Activated CD8-positive, alpha-beta memory T cell treated with anti-CD3 and anti-CD28 coated beads for 1 hour (primary cell): Measurements from ENCODE around the gene WWOX.

ENCODE experiments used
- DNase-seq, 2 donors: peaks; one replicate each; pipeline ENCODE4 v3.0.0-alpha.2; 2020; ENCODE audit warnings: low read depth in 1 of 2; ENCODE audit errors: extremely low read depth in 1 of 2

Gene WWOX

GRCh38 chr16:78629173-78629572 lies 529.7 kb downstream of the WWOX start:
- DNase-seq: no peak

- DNase-seq: no peak
Measured at GRCh38 chr16:78630102-78630501, 530.6 kb downstream of the WWOX start.

DNA sequence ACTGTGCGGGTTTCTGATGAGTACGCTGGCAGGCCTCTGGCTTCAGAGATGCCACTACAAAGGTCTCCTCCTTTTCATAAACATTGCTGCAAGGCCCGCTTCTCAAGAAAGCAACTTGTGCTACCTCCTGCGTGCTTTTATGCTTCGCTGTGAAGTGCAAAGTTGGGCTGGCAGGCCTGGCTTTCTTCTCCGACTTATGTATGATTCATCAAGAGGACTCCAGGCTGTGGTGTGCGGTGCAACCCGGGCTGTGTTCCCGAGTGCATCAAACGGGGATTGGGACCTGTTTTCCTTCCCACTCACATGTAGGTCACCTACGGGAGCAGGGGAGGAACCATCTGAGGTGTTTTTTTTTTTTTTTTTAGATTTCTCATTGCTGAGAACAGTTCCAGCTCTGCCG lies 534.1 kb downstream of the WWOX start:
- DNase-seq: no peak

- DNase-seq: no peak
Measured at GRCh38 chr16:78635807-78636206, 536.4 kb downstream of the WWOX start.

- no peak for DNase-seq
Measured at GRCh38 chr16:78638371-78638770, 538.9 kb downstream of the WWOX start.

DNA sequence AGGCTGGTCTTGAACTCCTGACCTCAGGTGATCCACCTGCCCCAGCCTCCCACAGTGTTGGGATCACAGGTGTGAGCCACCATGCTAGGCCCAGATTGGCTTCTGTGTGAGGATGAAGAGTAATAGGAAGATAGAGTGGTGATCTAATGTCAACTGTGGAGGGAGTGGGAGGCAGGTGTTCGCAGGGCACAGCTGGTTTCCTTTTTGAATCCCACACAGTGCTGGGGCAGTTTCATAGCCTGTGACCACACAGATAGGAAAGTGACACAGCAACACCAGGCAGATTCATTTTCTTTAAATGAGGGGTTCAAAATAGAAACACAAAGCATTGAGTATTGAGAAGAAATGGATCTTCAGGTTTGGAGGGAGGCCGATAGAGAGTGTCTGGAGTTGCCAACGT lies 540.3 kb downstream of the WWOX start:
- no peak for DNase-seq

DNA sequence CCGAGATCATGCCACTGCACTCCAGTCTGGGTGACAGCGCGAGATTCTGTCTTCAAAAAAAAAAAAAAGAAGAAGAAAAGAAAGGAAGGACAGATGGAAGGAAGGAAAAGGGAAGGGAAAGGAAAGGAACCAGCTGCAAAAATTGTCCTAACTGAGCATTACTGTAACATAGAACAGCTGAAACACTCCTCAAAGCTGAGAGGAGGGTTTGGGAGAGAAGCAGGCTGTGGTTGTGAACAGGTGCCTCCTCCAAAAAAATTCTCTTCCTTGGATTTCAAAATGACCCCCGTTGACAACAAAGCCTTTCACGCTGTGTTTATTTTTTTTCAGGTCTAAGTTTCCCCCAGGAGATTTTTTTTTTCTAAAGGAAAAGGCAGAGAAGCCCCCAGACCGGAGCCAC lies 541.4 kb downstream of the WWOX start:
- DNase-seq: no peak

GRCh38 chr16:78641433-78641832 lies 542.0 kb downstream of the WWOX start:
- DNase-seq: no peak

DNA sequence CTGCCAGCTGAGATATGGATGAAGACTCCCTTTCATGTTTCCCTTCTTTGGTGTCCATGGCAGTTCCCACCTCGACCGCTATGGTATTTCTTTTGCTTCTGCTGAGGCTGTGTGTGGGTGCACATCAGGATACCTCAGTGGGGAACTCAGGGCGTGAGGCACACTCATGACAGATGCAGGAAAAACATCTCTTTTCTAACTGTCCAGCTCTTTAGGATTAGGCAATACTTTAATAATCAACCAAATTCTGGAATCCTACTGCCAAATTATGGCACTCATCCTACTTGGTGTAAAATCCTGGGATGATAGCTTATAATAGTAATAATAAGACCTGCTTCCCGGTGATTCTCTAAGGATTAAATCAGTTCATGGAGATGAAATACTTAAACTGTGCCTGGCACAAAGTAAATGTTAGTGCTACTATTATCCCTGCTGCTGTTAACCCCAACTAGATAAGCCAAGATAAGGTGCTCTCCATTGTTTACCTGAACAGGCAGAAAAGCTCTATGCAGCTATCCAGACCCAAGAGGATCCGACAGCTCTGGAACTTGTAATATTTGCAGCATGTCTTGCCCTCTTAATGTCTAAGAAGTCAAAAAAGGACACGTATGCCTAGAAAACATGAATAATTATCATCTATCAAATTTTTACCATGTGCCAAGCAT lies 543.3 kb downstream of the WWOX start:
- no peak for DNase-seq

DNA sequence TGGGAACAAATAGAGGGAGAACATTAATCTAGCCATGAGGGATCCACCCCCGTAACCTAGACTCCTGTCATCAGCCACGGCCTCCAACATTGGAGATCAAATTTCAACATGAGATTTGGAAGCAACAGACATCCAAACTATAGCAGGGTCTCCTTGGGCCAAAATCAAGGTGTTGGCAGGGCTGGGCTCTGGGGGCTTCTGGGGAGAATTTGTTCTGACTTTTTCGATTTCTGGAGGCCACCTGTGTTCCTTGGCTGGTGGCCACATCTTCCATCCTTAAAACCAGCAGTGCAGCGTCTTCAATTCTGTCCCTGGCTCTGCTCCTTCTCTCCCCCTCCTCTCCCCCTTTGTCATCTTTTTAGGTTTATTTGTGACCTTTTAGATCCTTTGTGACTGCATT lies 546.2 kb downstream of the WWOX start:
- no peak for DNase-seq

- DNase-seq: no peak
Measured at GRCh38 chr16:78647019-78647418, 547.6 kb downstream of the WWOX start.

GRCh38 chr16:78647491-78647890 lies 548.0 kb downstream of the WWOX start:
- no peak for DNase-seq

DNA sequence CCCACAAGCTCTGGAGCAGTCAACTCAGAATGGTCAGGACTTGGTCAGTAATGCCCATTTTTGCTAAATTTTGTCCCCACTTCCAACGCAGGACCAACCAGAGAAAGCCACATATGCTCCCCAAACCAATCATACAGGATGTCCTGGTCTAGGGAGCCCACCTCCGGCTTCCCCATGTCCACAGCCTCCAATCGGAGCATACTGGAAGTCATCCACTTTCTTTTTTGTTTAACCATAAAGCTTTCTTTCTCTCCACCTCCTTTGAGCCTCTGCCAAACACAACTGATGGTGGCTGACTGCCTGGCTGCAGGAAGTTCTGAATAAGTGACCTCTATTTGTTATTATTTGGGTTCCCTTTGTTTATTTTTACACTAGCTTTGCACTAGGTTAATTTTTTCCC lies 549.1 kb downstream of the WWOX start:
- DNase-seq: no peak

DNA sequence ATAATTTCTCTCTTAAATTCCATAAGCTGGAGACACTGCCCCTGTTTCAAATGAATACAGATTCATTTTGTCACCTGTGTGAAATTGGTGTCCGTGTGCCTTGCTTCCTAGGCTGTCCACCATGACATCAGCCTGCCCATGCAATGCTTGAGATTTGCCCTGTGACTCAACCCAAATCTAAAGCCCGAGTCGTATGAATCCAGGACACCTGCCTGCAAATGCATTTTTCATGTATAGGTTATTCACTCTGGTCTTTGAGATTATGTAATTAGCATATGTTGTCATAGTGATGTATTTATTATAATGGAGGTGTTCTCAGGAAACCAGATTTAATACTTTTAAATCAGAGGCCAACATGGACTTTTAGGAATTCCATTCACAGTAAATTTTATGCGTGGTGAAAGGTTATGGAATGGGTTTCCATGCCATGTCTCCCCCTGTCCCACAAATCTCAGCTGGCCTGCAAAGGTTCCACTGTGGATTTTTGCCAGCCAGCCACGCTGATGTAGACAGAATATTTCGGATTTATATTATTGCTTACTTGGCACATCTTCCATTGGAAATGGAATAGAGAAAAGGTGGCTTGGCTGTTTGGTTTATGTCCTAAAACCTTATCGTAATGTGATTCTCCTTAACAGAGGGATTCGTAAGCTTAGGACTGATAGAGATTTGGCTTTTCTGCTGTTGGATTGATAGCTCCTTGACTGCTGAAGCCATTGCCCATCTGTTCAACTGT lies 551.1 kb downstream of the WWOX start:
- no peak for DNase-seq

DNA sequence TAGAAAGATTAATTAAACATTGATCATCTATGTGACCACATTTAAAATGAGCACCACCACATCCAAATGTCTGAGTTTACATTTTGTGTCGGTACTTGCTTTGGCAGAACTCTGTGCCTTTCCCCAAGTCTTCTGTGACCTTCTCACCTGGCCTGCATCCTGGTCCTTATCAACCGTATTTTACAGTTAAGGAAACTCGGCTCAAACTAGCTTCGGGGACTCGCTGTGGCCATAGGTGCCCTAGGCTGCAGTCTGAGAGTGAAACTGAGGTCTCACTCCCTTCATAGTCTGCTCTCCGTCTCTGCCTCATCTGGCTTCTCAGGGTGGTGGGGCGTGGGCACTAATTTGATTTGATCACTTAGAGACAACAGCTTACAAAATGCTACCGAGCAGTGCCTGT lies 555.5 kb downstream of the WWOX start:
- no peak for DNase-seq

GRCh38 chr16:78655331-78656113 lies 556.1 kb downstream of the WWOX start:
- no peak for DNase-seq

GRCh38 chr16:78656887-78657286 lies 557.4 kb downstream of the WWOX start:
- DNase-seq: no peak

DNA sequence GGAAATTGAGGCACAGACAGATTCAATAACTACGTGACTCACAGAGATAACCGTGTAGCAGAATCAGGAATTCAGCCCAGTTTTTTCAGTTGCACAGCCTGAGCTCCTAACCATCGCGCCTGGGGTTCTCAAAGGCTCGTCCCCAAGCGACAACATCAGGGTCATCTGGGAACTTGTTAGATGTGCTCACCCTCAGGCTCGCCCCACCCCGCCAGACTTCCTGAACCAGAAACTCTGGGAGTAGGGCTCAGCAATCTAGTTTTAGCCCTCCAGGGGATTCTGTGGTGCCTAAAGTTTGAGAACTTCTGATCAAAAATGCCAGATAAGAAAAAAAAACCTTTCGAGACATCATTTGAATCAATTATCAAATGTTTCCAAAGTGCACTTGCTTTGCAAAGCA lies 559.8 kb downstream of the WWOX start:
- DNase-seq: no peak

- DNase-seq: no peak
Measured at GRCh38 chr16:78659668-78660217, 560.3 kb downstream of the WWOX start.

DNA sequence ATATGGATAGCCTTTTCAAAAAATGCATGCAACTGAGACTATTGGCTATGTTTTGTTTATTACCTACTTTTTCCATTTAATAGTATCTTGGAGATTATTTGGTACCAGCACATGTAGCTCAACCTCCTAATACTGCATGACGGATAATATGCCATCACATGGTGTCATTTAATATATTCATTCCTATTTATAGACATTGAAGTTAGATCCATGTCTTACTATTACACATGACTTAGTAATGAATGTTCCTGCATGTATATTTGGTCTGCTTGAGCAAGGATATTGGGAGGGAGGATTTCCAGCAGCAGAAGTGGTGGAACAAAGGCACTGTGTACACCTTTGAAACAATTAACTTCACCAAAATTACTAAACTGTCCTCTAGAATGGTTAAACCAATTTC lies 561.3 kb downstream of the WWOX start:
- DNase-seq: no peak

DNA sequence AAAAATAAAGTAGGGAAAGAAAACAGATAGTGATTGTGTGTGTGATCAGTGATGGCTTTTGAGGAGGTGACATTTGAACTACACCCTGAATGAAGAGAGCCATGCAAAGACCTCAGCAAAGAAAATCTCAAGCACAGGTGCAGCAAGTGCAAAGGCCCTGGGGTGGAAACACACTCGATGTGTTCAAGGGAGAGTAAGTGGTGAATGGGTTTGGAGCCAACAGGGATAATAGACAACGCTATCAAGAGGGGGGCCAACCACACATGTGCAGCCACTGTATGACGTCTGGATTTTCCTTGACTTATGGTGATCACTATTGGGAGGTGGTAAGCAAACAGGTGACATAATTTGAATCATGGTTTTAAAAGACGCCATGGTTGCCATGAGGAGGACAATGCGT lies 564.2 kb downstream of the WWOX start:
- DNase-seq: no peak
